GM08714 (cell line): ENCODE results near the gene KHDRBS2.

Experiments used
- H3K4me3 ChIP-seq: fragments of 200-500 bp; sonication (Bioruptor generic); 2 replicates; pipeline ENCODE4 v1.5.1; 2014; ENCODE audit warnings: mild to moderate bottlenecking, low read length, inconsistent platforms
- ZNF274 ChIP-seq: IDR thresholded peaks from 2 replicates; pipeline ENCODE4 v1.6.1; 2012; ENCODE audit warnings: mild to moderate bottlenecking, low read depth, low read length

KHDRBS2 gene

DNA sequence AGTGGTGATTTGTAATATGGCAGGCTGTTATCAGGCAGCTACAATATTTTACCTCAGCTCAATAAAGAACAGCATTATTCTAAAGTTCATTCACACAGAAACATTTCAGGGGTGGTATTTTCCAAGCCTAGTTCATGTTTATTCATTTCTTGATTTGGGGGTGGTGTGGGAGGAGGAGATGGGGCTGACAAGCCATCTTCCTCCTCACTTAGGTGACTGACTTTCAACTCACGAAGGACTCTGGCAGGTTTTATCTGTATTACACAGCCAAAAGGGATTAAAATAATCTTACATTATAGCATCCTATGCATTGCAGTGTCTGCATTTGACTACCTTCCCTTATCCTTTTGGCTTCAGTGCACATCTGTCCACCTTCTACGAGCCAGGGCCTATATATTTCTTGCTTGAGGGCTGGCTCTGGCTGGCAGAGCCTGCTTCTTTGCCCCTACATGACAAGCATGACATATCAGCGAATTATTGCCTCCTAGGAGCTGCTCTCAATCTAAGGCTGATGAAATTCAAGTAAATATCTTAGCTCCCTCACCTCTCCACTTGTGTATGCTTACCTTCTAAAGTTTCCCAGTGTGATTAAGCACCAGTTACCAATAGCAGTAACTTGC lies 20.0 kb downstream of the KHDRBS2 start:
- H3K4me3 ChIP-seq = no peak overlapping the region
- no peak for TF ChIP-seq ZNF274

DNA sequence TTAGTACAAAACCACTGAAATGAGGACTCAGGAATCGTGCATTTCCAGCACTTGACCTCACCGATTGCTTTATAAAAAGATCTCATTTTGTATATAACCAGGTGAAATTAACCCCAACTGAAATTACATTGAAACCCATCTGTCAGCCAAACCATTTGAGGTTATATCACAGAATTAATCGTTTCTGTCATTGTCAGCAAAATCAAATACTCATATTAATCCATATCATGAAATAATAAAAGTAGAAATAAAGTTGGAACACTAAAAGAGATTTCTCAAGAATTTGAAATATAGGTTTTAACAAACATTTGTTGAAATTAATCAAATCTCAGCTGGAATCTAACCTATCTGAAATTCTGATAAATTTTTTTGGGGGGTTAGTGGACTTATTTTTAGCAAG lies 23.7 kb downstream of the KHDRBS2 start:
- TF ChIP-seq ZNF274 = no peak
- no peak overlapping the region for H3K4me3 ChIP-seq

DNA sequence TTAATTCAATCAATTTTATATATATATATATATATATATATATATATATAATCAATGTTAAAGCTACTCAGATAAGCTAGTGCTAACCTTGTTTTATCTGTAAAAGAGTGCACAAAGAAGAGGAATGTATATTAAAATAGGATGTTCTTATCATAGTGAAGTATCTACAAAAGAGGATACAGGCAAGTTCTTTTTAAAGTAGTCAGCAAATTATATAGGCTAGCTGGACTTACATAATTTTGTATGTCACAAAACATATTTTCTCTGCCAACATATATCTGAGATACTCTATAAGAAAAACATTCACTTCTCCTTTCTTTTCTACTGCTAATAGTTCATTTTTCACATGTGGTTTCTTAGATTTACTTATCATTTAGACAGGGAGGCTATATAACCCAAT lies 39.9 kb downstream of the KHDRBS2 start:
- no peak overlapping the region for H3K4me3 ChIP-seq
- no peak for TF ChIP-seq ZNF274

DNA sequence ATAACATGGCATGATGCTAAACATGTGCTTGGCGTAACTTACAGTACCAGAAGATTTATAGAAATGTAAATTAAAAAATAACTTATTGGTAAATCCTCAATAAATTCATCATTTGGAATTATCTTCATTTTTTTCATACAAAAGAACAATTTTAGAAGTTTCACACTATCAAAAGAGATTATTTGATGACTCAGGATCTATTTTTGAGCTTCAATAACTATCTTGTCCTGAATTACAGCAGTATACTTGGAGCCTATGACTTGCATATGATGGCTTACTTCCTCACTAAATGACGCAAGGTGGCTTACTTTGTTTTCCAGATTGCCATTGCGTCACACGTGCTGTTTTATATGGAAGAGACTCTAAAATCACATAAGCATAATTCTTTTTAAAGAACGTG lies 49.2 kb downstream of the KHDRBS2 start:
- TF ChIP-seq ZNF274 = no peak

DNA sequence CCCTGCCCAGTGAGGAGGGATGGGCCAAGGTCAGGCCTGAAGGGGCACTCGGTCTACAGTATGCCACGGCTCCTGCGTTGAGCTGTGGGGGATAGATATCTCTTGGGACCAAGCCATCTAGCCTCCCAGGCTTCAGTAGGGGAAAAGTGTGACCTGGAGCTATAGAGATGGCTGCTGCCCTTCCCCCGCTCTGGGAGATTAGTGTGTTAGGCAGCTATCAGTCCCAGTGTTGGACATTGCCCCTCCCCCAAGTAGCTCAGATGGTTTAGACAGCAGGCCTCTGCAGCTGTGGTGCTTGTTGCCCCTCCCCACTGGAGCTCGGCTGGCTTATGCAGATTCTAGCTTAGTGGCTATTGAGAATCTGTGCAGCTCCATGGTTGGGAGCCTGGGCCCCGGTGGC lies 56.8 kb downstream of the KHDRBS2 start:
- TF ChIP-seq ZNF274 = no peak
- H3K4me3 ChIP-seq = no peak overlapping the region

More for the DNA sequence above, 49.2 kb downstream of the KHDRBS2 start:
- no peak overlapping the region for H3K4me3 ChIP-seq

DNA sequence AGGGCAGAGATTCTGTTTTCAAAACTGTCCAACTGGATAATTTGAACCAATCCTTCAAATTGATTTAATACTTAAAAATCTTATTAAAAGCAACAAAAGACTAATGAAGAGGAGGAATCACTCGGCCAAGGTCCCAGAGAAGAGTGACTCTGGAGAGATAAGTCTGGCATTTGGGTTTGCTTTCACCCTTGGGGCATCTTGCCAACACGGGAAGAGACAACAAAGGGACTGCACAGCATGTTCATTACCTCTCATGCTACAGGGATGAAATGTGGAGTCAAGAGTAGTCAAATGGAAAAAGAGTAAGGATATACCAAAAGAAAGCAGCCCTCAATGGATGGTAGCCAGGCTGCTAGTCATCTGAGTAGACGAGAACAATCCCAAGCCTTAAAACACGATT lies 68.2 kb downstream of the KHDRBS2 start:
- no peak for TF ChIP-seq ZNF274
- H3K4me3 ChIP-seq = no peak overlapping the region

DNA sequence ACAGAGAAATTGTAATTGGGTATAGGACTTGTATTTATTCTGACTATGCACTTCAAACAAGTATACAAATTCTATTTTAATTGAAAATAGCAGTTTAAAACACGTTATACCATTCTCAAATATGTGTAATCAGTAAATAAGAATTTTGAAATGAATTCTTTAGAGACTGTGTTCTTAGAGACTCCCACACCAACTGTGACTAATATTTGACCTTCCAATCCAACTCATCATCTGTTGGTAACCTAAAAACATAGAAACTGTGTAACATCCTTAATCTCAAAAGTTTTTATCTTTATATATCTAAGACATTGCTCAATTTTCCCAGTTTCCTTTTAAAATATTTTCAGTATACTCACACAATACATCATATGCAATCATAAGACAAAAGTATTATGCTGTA lies 83.9 kb downstream of the KHDRBS2 start:
- TF ChIP-seq ZNF274 = no peak
- no peak overlapping the region for H3K4me3 ChIP-seq

DNA sequence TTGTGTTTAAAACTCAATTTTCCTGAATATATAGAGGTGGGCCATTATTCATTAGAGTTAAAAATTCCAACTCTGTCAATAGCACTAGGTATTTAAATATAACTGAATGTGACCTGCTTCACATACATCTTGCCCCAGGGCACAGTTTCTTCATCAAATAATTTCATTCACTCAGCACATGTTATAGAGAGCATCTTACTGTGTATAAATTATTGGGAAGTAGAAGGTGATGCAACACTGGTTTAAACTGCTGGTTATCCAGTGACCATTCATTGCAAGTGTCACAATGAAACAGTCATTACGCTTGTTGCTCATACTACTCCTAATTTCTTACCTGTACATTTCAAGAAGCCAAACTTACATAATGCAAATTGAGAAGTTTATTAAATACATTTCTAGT lies 93.4 kb downstream of the KHDRBS2 start:
- no peak overlapping the region for H3K4me3 ChIP-seq
- TF ChIP-seq ZNF274 = no peak

DNA sequence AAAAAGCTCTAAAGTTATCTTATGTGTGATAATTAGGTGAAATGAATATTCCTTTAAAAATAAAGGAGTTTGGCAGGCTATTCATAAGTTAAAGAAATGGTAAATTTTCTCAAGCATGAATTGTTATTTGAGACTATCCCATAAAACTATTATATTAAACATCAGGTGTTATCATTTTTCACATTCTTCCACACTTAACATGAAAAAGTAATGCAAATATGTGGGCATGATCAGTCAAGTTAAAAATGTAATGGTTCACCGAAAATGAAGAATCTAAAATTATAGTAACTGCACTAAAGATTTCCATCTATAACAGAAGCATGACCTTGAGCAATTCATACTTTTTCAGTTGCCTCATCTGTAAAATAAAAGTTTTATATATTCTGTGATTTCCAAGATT lies 110.8 kb downstream of the KHDRBS2 start:
- no peak overlapping the region for H3K4me3 ChIP-seq
- no peak for TF ChIP-seq ZNF274

DNA sequence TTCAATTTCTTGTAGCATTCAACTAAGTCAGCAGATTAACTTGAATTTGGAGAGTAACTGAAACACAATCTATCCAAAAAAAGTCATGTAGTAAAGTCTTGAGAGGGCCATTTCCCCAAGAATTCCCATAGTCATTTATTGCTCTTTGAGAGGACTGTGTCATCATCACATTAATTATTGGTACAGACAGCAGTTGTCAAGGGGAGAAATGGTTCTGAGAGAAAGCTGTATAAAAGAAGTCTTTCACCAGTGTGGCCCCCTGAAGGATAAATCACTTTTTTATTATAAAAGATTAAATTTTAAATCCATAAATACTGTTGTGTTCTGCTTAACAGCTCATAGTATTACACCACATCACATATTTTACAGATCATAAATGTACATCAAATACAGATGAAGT lies 111.5 kb downstream of the KHDRBS2 start:
- no peak for TF ChIP-seq ZNF274
- no peak overlapping the region for H3K4me3 ChIP-seq

DNA sequence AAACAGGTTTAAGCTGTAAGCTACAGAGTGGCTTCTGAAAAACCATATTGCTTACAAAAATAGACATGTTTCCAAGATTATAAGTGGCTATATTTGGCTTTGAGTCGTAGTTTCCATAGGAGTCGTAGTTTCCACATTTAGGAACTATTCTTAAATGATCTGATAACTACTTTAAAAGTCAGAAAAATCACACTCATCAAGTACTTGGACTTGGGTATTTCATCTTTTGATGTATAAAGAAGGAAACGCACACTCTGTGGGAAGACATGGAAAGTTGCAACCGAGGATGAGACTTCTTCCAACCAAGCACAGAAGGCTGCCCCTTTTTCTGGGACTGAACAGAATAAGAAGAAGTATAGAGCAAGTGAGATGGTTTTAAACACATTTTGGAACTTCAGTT lies 118.3 kb downstream of the KHDRBS2 start:
- no peak overlapping the region for H3K4me3 ChIP-seq
- TF ChIP-seq ZNF274 = no peak

DNA sequence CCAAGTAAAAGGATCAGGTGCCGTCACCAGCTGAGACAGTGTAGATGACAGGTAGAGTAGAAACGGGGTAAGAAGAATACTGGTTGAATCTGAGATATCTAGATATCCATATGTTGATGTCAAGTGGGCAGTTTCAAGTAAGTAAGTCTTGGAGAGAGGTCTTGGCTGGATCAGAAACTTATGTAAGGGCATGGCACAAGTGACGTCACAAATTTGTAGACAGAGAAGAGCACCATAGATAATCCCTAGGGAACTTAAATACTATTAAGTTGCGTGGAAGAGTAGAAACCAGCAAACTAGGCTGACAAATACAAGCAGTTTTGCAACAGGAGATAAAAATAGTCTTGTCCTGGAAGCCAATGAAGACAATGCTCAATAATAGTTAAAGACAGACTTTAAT lies 123.2 kb downstream of the KHDRBS2 start:
- H3K4me3 ChIP-seq = no peak overlapping the region
- no peak for TF ChIP-seq ZNF274

DNA sequence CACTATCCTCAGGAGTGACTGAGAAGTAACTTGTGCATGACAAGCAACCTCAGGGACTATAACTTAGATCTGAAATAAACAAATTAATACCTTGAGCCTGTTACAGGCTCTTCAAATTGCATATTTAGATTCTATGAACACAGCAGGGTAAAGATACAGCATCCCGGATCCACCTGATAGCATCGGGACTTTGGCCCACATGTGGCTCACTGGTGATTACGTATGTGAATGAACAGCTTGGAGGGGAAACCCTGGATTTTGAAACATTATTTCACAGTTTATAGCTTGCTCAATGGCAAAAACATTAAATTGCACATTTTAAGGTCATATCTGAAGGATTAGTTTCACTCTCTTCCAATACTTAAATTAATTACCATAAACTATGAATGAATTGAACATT lies 133.2 kb downstream of the KHDRBS2 start:
- no peak overlapping the region for H3K4me3 ChIP-seq
- no peak for TF ChIP-seq ZNF274

DNA sequence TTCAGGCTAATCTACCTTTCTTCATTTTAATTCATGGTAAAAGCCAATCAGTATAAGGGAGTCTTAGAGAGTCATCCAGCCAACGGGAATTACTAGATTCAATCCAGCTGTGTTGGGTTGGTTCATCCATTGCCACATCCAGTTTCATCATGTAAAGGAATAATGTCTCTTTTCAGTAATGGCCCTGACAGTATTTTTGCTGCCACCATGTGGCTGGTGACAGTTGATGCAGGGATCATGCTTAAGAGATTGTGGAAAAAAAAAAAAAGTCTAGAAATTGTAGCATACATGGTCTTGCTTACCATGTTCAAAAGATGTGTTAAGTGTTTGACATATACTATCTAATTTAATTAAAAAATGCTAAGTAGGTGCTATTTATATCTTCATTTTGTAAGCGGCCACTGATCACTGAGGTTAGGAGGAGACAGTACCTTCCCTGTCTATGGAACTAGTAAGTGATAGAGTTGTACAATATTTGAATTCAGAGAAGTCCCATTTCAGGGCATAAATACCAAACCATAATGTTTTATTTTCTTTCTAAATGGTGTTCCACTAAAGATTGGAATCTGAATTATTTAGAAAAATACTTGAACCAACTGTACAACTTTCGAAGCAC lies 135.9 kb downstream of the KHDRBS2 start:
- TF ChIP-seq ZNF274 = no peak
- H3K4me3 ChIP-seq = no peak overlapping the region

DNA sequence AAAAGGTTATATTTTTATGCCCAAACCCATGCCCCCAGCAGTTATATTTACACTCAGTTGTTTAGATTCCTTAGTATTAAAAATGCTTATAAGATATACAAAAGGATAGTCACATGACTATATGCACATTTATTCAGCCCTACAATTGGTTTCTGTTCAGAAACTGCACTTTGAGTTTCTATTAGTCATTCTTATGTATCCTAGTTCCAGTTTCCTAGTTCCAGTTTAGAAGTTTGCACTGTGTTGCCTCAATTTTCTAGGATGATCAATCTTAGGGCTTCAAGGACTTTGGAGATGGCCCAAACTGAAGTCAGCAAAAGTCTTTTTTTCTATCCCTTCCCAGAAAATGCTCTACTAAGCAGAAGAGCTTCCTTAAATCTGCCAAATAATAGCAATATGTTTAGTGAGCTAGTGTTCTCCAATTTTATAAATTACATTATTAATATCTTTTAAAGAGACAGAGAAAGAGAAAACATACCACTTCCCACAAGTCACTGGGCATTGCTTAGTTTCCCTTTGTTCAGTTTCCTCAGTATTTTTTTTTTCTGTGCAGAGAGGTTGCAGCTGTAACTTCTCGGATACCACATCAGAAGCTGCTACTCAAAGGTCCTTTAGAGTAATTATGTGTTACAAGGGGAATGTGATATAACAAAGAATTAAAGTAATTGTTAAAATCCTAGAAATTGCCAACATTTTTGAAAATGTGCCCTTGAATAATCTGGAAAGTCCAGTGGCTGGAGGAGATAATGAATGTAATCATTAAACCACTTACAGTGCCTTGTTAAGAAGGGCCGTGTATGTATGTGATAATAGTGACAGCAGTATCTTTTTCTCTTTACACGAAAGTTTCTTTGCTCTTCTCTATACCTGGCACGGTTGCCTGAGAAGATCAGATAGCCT lies 138.8 kb downstream of the KHDRBS2 start:
- no peak for TF ChIP-seq ZNF274
- H3K4me3 ChIP-seq = no peak overlapping the region
